HG02763 (cell line): ENCODE data around the gene FBXO48.
A peak's percentile ranks its signal among the peaks of the same experiment; 100 is the strongest.
"Not testable (repeated sequence)": the region's sequence is repeated elsewhere in the genome, so short reads cannot be mapped to it uniquely, and the experiment has no call there.

Source experiments
- ATAC-seq: cut with Tn5 transposase; IDR thresholded peaks from one replicate; pipeline ENCODE4 v1.9.1; 2021; ENCODE audit warnings: mild to moderate bottlenecking, moderate library complexity; ENCODE audit not compliant: unreplicated experiment

Gene FBXO48

GRCh38 chr2:68467077-68467960, at the start of gene FBXO48, which contains the start of gene APLF:
TSS of gene FBXO48 (minus strand) at chr2:68467294. CDS start at chr2:68465145, 2,149 bp downstream.
TSS of gene APLF (plus strand) at chr2:68467585. CDS start at chr2:68467732, 147 bp downstream.
- ATAC-seq = peak; percentile 94

GRCh38 chr2:68516051-68516955, 49.2 kb upstream of the FBXO48 start:
- no peak for ATAC-seq

GRCh38 chr2:68514316-68514929, 47.3 kb upstream of the FBXO48 start:
- no peak for ATAC-seq

- no peak for ATAC-seq
Observed at GRCh38 chr2:68512966-68513365, 45.9 kb upstream of the FBXO48 start.

- no peak for ATAC-seq
Observed at GRCh38 chr2:68512326-68512725, 45.2 kb upstream of the FBXO48 start.

- ATAC-seq = no peak
Observed at GRCh38 chr2:68506170-68506569, 39.1 kb upstream of the FBXO48 start.

GRCh38 chr2:68505603-68506159, 38.6 kb upstream of the FBXO48 start:
- no peak for ATAC-seq

- no peak for ATAC-seq
Observed at GRCh38 chr2:68501768-68502167, 34.7 kb upstream of the FBXO48 start.

- no peak for ATAC-seq
Observed at GRCh38 chr2:68500649-68501048, 33.6 kb upstream of the FBXO48 start.

GRCh38 chr2:68499133-68499532, 32.0 kb upstream of the FBXO48 start:
- no peak for ATAC-seq

GRCh38 chr2:68491582-68491981, 24.5 kb upstream of the FBXO48 start:
- no peak for ATAC-seq

- ATAC-seq = no peak
Observed at GRCh38 chr2:68489282-68489681, 22.2 kb upstream of the FBXO48 start.

- not testable (repeated sequence) for ATAC-seq
Observed at GRCh38 chr2:68488605-68489004, 21.5 kb upstream of the FBXO48 start.

- ATAC-seq = no peak
Observed at GRCh38 chr2:68487773-68488355, 20.8 kb upstream of the FBXO48 start.

GRCh38 chr2:68483011-68483410, 15.9 kb upstream of the FBXO48 start:
- ATAC-seq = no peak

GRCh38 chr2:68482296-68482820, 15.3 kb upstream of the FBXO48 start:
- ATAC-seq = no peak

- ATAC-seq = no peak
Observed at GRCh38 chr2:68478688-68479087, 11.6 kb upstream of the FBXO48 start.

GRCh38 chr2:68476454-68476853, 9.4 kb upstream of the FBXO48 start:
- ATAC-seq = no peak

GRCh38 chr2:68475576-68475975, 8.5 kb upstream of the FBXO48 start:
- no peak for ATAC-seq

GRCh38 chr2:68475110-68475509, 8.0 kb upstream of the FBXO48 start:
- ATAC-seq = no peak
